HEK293 (cell line): ENCODE data around the gene UTP25.

Source experiments
- CTCF ChIP-seq: fragments of 450-650 bp; formaldehyde crosslinking; IDR thresholded peaks from 2 replicates; pipeline ENCODE4 v1.5.1; 2016; ENCODE audit warnings: missing biosample characterization, missing genetic modification characterization
- REST ChIP-seq: fragments of 450-650 bp; formaldehyde crosslinking; IDR thresholded peaks from 2 replicates; pipeline ENCODE4 v1.5.1; 2016; ENCODE audit warnings: missing biosample characterization, missing genetic modification characterization
- SCRT2 ChIP-seq: fragments of 450-650 bp; formaldehyde crosslinking; IDR thresholded peaks from 2 replicates; pipeline ENCODE4 v1.5.1; 2016; ENCODE audit warnings: missing biosample characterization, missing genetic modification characterization
- ZNF211 ChIP-seq: fragments of 450-650 bp; formaldehyde crosslinking; IDR thresholded peaks from 2 replicates; pipeline ENCODE4 v1.5.1; 2016; ENCODE audit warnings: low read depth, missing biosample characterization, missing genetic modification characterization
- ZNF23 ChIP-seq: fragments of 450-650 bp; formaldehyde crosslinking; IDR thresholded peaks from 2 replicates; pipeline ENCODE4 v1.5.1; 2016; ENCODE audit warnings: missing biosample characterization, missing genetic modification characterization, borderline replicate concordance
- ZNF449 ChIP-seq: fragments of 450-650 bp; formaldehyde crosslinking; IDR thresholded peaks from 2 replicates; pipeline ENCODE4 v1.5.1; 2017; ENCODE audit warnings: missing biosample characterization, mild to moderate bottlenecking, missing genetic modification characterization, moderate library complexity
- ZNF561 ChIP-seq: fragments of 450-650 bp; IDR thresholded peaks from 2 replicates; pipeline ENCODE4 v1.5.1; 2018; ENCODE audit warnings: missing biosample characterization, missing genetic modification characterization, borderline replicate concordance
- ZNF629 ChIP-seq: fragments of 450-650 bp; formaldehyde crosslinking; IDR thresholded peaks from 2 replicates; pipeline ENCODE4 v1.5.1; 2017; ENCODE audit warnings: missing biosample characterization, missing genetic modification characterization
- ZNF785 ChIP-seq: fragments of 450-650 bp; formaldehyde crosslinking; IDR thresholded peaks from 2 replicates; pipeline ENCODE4 v1.5.1; 2016; ENCODE audit warnings: missing biosample characterization, missing genetic modification characterization
- ZNF792 ChIP-seq: fragments of 450-650 bp; formaldehyde crosslinking; IDR thresholded peaks from 2 replicates; pipeline ENCODE4 v1.5.1; 2016; ENCODE audit warnings: missing biosample characterization, missing genetic modification characterization
- TF ChIP-seq, protein P1 (sequence below): fragments of 450-650 bp; formaldehyde crosslinking; IDR thresholded peaks from 2 replicates; pipeline ENCODE4 v1.5.1; 2016; ENCODE audit warnings: missing biosample characterization, missing genetic modification characterization
- TF ChIP-seq, protein P2 (sequence below): fragments of 450-650 bp; formaldehyde crosslinking; IDR thresholded peaks from 2 replicates; pipeline ENCODE4 v1.5.1; 2017; ENCODE audit warnings: missing biosample characterization, missing genetic modification characterization

GRCh38 chr1:209889077-209889418 lies 61.3 kb downstream of the UTP25 start:
- no peak for TF ChIP-seq CTCF (tag by site-specific recombination)
- TF ChIP-seq ZNF23 (tag by site-specific recombination) = no peak
- TF ChIP-seq ZNF792 (tag by site-specific recombination) = no peak
- TF ChIP-seq ZNF785 = no peak
- no peak for TF ChIP-seq ZNF449 (tag by site-specific recombination)
- TF ChIP-seq, protein P1, sequence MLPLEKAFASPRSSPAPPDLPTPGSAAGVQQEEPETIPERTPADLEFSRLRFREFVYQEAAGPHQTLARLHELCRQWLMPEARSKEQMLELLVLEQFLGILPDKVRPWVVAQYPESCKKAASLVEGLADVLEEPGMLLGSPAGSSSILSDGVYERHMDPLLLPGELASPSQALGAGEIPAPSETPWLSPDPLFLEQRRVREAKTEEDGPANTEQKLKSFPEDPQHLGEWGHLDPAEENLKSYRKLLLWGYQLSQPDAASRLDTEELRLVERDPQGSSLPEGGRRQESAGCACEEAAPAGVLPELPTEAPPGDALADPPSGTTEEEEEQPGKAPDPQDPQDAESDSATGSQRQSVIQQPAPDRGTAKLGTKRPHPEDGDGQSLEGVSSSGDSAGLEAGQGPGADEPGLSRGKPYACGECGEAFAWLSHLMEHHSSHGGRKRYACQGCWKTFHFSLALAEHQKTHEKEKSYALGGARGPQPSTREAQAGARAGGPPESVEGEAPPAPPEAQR = no peak
- TF ChIP-seq, protein P2, sequence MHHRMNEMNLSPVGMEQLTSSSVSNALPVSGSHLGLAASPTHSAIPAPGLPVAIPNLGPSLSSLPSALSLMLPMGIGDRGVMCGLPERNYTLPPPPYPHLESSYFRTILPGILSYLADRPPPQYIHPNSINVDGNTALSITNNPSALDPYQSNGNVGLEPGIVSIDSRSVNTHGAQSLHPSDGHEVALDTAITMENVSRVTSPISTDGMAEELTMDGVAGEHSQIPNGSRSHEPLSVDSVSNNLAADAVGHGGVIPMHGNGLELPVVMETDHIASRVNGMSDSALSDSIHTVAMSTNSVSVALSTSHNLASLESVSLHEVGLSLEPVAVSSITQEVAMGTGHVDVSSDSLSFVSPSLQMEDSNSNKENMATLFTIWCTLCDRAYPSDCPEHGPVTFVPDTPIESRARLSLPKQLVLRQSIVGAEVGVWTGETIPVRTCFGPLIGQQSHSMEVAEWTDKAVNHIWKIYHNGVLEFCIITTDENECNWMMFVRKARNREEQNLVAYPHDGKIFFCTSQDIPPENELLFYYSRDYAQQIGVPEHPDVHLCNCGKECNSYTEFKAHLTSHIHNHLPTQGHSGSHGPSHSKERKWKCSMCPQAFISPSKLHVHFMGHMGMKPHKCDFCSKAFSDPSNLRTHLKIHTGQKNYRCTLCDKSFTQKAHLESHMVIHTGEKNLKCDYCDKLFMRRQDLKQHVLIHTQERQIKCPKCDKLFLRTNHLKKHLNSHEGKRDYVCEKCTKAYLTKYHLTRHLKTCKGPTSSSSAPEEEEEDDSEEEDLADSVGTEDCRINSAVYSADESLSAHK (tag by site-specific recombination) = no peak
- TF ChIP-seq ZNF561 = no peak
- TF ChIP-seq ZNF211 (tag by site-specific recombination) = no peak
- TF ChIP-seq ZNF629 (tag by site-specific recombination) = no peak
- no peak for TF ChIP-seq REST (tag by site-specific recombination)
- TF ChIP-seq SCRT2 = no peak
